K562 (cell line): ENCODE measurements around the gene DCAF8L1. TPM values are rescaled to one million over a fixed set of nuclear protein-coding genes. Genes with fewer than 3 reads are reported as not detected.

Source experiments
- ATAC-seq: fragments of 200-7000 bp; cut with Tn5 transposase; 3 replicates; pipeline ENCODE4 v1.9.1; 2020; ENCODE audit warnings: moderate library complexity
- Bru-seq: library from RNA; stranded (reverse); fragments of 400-500 nt; gene quantifications from one replicate; lab custom pipeline; 2021; lab: Mats Ljungman, UMichigan
- BruChase-seq, 2 experiments: library from RNA; stranded (reverse); fragments of 400-500 nt; gene quantifications; one replicate each; lab custom pipeline; 2021; lab: Mats Ljungman, UMichigan
- BruUV-seq: library from RNA; stranded (reverse); fragments of 400-500 nt; replicated peaks from 2 replicates; lab custom pipeline; 2021; lab: Mats Ljungman, UMichigan
- CTCF ChIA-PET: fragments of 300-600 bp; formaldehyde crosslinking; extraction: SDS; loops from one replicate; lab custom pipeline; 2021; ENCODE audit warnings: low intra/inter-chr PET ratio; lab: Yijun Ruan, JAX
- POLR2A ChIA-PET: fragments of 300-600, 350-650 bp; sonication (Branson Sonifier 250); formaldehyde crosslinking; extraction: SDS; loops from one replicate; lab custom pipeline; 2021; ENCODE audit warnings: antibody characterized with exemption, inconsistent platforms; lab: Yijun Ruan, JAX
- DNase-seq, 4 experiments: peaks; one replicate each; pipeline versions ENCODE4 v3.0.0 to v3.0.0-alpha.2; 2011 to 2018; ENCODE audit warnings: low spot score in 3 of 4, mixed read lengths in 3 of 4; ENCODE audit errors: extremely low read depth in 1 of 4
- FAIRE-seq: peaks from 2 replicates; lab custom pipeline; 2011; peaks lifted over from hg19 to GRCh38; lab: Jason Lieb, UNC
- H2AFZ ChIP-seq: 2 replicates; pipeline ENCODE4 v1.6.0; 2011; ENCODE audit warnings: low read depth, low read length, control low read depth, inconsistent platforms
- H3K27ac ChIP-seq: fragments of 200-600 bp; 3 replicates; pipeline ENCODE4 v1.8.0; 2011; ENCODE audit warnings: low read depth, mild to moderate bottlenecking, control low read depth, inconsistent platforms, low read length, moderate library complexity, mixed read lengths; ENCODE audit errors: extremely low read depth
- H3K27me3 ChIP-seq, 2 experiments: fragments of 300-600 bp in 1 of 2; 2 replicates in 1 of 2; 3 replicates in 1 of 2; pipeline versions ENCODE4 v1.6.0 to v1.8.0; 2011; ENCODE audit warnings: inconsistent platforms in 2 of 2, low read length in 2 of 2, mild to moderate bottlenecking in 1 of 2, mixed read lengths in 1 of 2, moderate library complexity in 1 of 2; ENCODE audit not compliant: control insufficient read depth in 2 of 2, insufficient read depth in 2 of 2
- H3K36me3 ChIP-seq: fragments of 300-600 bp; 3 replicates; pipeline ENCODE4 v1.8.0; 2011; ENCODE audit warnings: mild to moderate bottlenecking, low read length, inconsistent platforms; ENCODE audit not compliant: control insufficient read depth, insufficient read depth
- H3K4me1 ChIP-seq, 2 experiments: fragments of 200-600 bp in 1 of 2; replicated peaks in 1 of 2; 2 replicates in 1 of 2; 3 replicates in 1 of 2; pipeline versions ENCODE4 v1.5.1 to v1.8.0; 2011; ENCODE audit warnings: inconsistent platforms in 2 of 2, low read length in 2 of 2, mild to moderate bottlenecking in 1 of 2, mixed read lengths in 1 of 2, moderate library complexity in 1 of 2; ENCODE audit not compliant: control insufficient read depth in 2 of 2, insufficient read depth in 2 of 2
- H3K4me2 ChIP-seq: 2 replicates; pipeline ENCODE4 v1.6.1; 2011; ENCODE audit warnings: low read length, control low read depth, inconsistent platforms, mixed read lengths; ENCODE audit not compliant: insufficient read depth
- H3K4me3 ChIP-seq: fragments of 200-600 bp; sonication (generic), shearing (Covaris generic); 2 replicates; pipeline ENCODE4 v1.5.1; 2016; ENCODE audit warnings: control low read depth, inconsistent platforms
- H3K79me2 ChIP-seq: fragments of 200-600 bp; 3 replicates; pipeline ENCODE4 v1.8.0; 2011; ENCODE audit warnings: low read length, inconsistent platforms; ENCODE audit not compliant: control insufficient read depth, insufficient read depth
- H3K9ac ChIP-seq, 2 experiments: 2 replicates each; pipeline versions ENCODE4 v1.6.0 to v1.6.1; 2011; ENCODE audit warnings: low read depth in 2 of 2, low read length in 2 of 2, control low read depth in 1 of 2, inconsistent platforms in 1 of 2, mild to moderate bottlenecking in 1 of 2, mixed read lengths in 1 of 2; ENCODE audit not compliant: insufficient read depth in 1 of 2
- H3K9me1 ChIP-seq: one replicate; pipeline ENCODE4 v1.6.0; 2011; ENCODE audit warnings: inconsistent platforms, mild to moderate bottlenecking, low read length, moderate library complexity; ENCODE audit not compliant: control insufficient read depth, insufficient read depth
- H3K9me3 ChIP-seq: replicated peaks from 2 replicates; pipeline ENCODE4 v1.5.1; 2011; ENCODE audit warnings: low read depth, low read length, inconsistent platforms; ENCODE audit not compliant: control insufficient read depth, insufficient read depth
- H4K20me1 ChIP-seq: replicated peaks from 2 replicates; pipeline ENCODE4 v1.6.1; 2011; ENCODE audit warnings: low read length, inconsistent platforms, mixed read lengths; ENCODE audit not compliant: control insufficient read depth, insufficient read depth
- BRCA1 ChIP-seq, 2 experiments: fragments of 450-650 bp in 1 of 2; sonication (generic) in 1 of 2; formaldehyde crosslinking in 1 of 2; IDR thresholded peaks; 2 replicates each; pipeline versions ENCODE4 v1.5.0 to v1.6.1; 2017 to 2020; ENCODE audit warnings: mild to moderate bottlenecking in 1 of 2, missing genetic modification reagents in 1 of 2
- BRD9 ChIP-seq: fragments of 450-650 bp; IDR thresholded peaks from 2 replicates; pipeline ENCODE4 v1.6.1; 2018; ENCODE audit warnings: low read depth; ENCODE audit not compliant: partially characterized antibody
- CBFA2T3 ChIP-seq: fragments of 450-650 bp; IDR thresholded peaks from 2 replicates; pipeline ENCODE4 v1.6.1; 2017
- DDX20 ChIP-seq: fragments of 450-650 bp; IDR thresholded peaks from 2 replicates; pipeline ENCODE4 v1.6.1; 2016; ENCODE audit warnings: missing genetic modification characterization, low read depth, mild to moderate bottlenecking, missing compliant biosample characterization, moderate library complexity
- EHMT2 ChIP-seq: fragments of 450-650 bp; IDR thresholded peaks from 2 replicates; pipeline ENCODE4 v1.6.1; 2018; ENCODE audit warnings: antibody characterized with exemption
- ELF4 ChIP-seq: fragments of 450-650 bp; formaldehyde crosslinking; IDR thresholded peaks from 2 replicates; pipeline ENCODE4 v1.4.0; 2022; ENCODE audit warnings: missing genetic modification characterization
- HLTF ChIP-seq: fragments of 450-650 bp; IDR thresholded peaks from 2 replicates; pipeline ENCODE4 v1.6.1; 2016
- JUNB ChIP-seq: fragments of 450-650 bp; formaldehyde crosslinking; conservative IDR thresholded peaks from 2 replicates; pipeline ENCODE4 v1.4.0; 2020; ENCODE audit warnings: mild to moderate bottlenecking
- MYC ChIP-seq, 2 experiments: fragments of 250-450 bp in 1 of 2; sonication (Bioruptor Pico) in 1 of 2; IDR thresholded peaks; 2 replicates each; pipeline versions ENCODE4 v1.5.1 to v1.6.1; 2012 to 2021; ENCODE audit warnings: low read depth in 2 of 2, borderline replicate concordance in 1 of 2, improper control_type of control experiment in 1 of 2, low read length in 1 of 2, mild to moderate bottlenecking in 1 of 2, moderate library complexity in 1 of 2
- NFRKB ChIP-seq: fragments of 450-650 bp; IDR thresholded peaks from 2 replicates; pipeline ENCODE4 v1.6.1; 2016; ENCODE audit warnings: low read depth
- SLC30A9 ChIP-seq: fragments of 250-450 bp; sonication (Bioruptor Pico); IDR thresholded peaks from 2 replicates; pipeline ENCODE4 v1.8.0; 2022; ENCODE audit warnings: mild to moderate bottlenecking, moderate library complexity
- SP2 ChIP-seq: IDR thresholded peaks from 2 replicates; pipeline ENCODE4 v1.6.1; 2011; ENCODE audit warnings: mild to moderate bottlenecking, low read depth, low read length, moderate library complexity; ENCODE audit not compliant: poor library complexity, severe bottlenecking; ENCODE audit errors: extremely low read depth
- ZBTB34 ChIP-seq: fragments of 250-450 bp; sonication (Bioruptor Pico); IDR thresholded peaks from 2 replicates; pipeline ENCODE4 v1.8.0; 2021; ENCODE audit warnings: mild to moderate bottlenecking, moderate library complexity
- ZSCAN29 ChIP-seq: fragments of 450-650 bp; IDR thresholded peaks from 2 replicates; pipeline ENCODE4 v1.6.1; 2017
- WGBS: fragments of 100-300 bp; shearing (Covaris generic); methylation state at CpG from one replicate; pipeline ENCODE4 v1.1.6; 2016; ENCODE audit warnings: low coverage, mixed read lengths; ENCODE audit not compliant: insufficient coverage; ENCODE audit errors: missing lambda C conversion rate; 5-methylcytosine and 5-hydroxymethylcytosine counted together
- in situ Hi-C: fragments of 300-500 bp; cut with MboI; formaldehyde crosslinking; loops from 4 replicates; pipeline ENCODE4 v1.15.0; 2018; ENCODE audit warnings: inconsistent platforms, mixed read lengths
- intact Hi-C: fragments of 100-400 bp; cut with micrococcal nuclease; formaldehyde crosslinking; loops from 2 replicates; pipeline ENCODE4 v1.14.2; 2022
- long read RNA-seq, 3 experiments: library from polyadenylated mRNA in 2 of 3; library from RNA in 1 of 3; unstranded in 2 of 3; stranded (forward) in 1 of 3; transcript quantifications; one replicate each; pipeline ENCODE4 v2.0.0, GENCODE V29; 2019 to 2022
- polyA minus RNA-seq, 3 experiments: library from RNA; depleted of rRNA, polyadenylated mRNA; stranded (reverse); fragments of >200 nt; gene quantifications; 2 replicates each; pipeline ENCODE4 v1.2.3, GENCODE V29; 2011
- polyA plus RNA-seq, 8 experiments: library from polyadenylated mRNA; depleted of rRNA in 4 of 8; stranded (reverse) in 5 of 8; unstranded in 3 of 8; fragments of >200 nt; fragmentation: Nextera tagmentation in 2 of 8; fragmentation: Illumina TruSeq in 1 of 8; extraction: Ambion mirVana in 2 of 8; extraction: Trizol in 1 of 8; gene quantifications; 2 replicates each; pipeline versions ENCODE4 v1.2.1 to v1.2.3, GENCODE V29; 2011 to 2014; ENCODE audit warnings: inconsistent platforms in 1 of 8, missing spikeins in 1 of 8
- total RNA-seq, 7 experiments: library from RNA; depleted of rRNA in 6 of 7; stranded (reverse); fragments of >200 nt in 6 of 7; fragmentation: Illumina TruSeq in 2 of 7; extraction: Trizol in 2 of 7; gene quantifications; 2 replicates each; pipeline versions ENCODE4 v1.2.1 to v1.2.3, GENCODE V29; 2011 to 2021; ENCODE audit warnings: low replicate concordance in 1 of 7

Gene DCAF8L1
- not detected in 2 replicates for total RNA-seq (2011; cell fraction: chromatin; rRNA removed; ENCODE audit: low replicate concordance)
- total RNA-seq (2011; cell fraction: nucleolus; rRNA removed) = not detected in 2 replicates
- total RNA-seq (2011; cell fraction: nucleoplasm; rRNA removed) = not detected in 2 replicates
- not detected in 2 replicates for total RNA-seq (2014; rRNA removed)
- not detected in 2 replicates for total RNA-seq (2014; rRNA removed; fragmentation: Illumina TruSeq; extraction: Trizol)
- not detected in 2 replicates for total RNA-seq (2015; rRNA removed; fragmentation: Illumina TruSeq; extraction: Trizol)
- total RNA-seq (2021) = not detected in 2 replicates
- 0.03 TPM in 1 of 2 replicates, not detected in the other for polyA plus RNA-seq (2011; rRNA removed)
- 0.01 TPM in 1 of 2 replicates, not detected in the other for polyA plus RNA-seq (2011; cell fraction: cytosol; rRNA removed)
- polyA plus RNA-seq (2011; cell fraction: nucleus; rRNA removed) = not detected in 2 replicates
- polyA plus RNA-seq (2012) = 0.03 TPM in 1 of 2 replicates, not detected in the other
- polyA plus RNA-seq (2014; fragmentation: Illumina TruSeq; extraction: Trizol) = not detected in 2 replicates
- polyA plus RNA-seq (2014; fragmentation: Nextera tagmentation; extraction: Ambion mirVana) = under 1 TPM in 1 of 2 experiments, not detected in 1; 0.03 TPM
- polyA plus RNA-seq (2014; rRNA removed) = not detected in 2 replicates
- not detected in 2 replicates for polyA minus RNA-seq (2011; rRNA and poly(A)+ RNA removed)
- not detected in 2 replicates for polyA minus RNA-seq (2011; cell fraction: cytosol; rRNA and poly(A)+ RNA removed)
- not detected in 2 replicates for polyA minus RNA-seq (2011; cell fraction: nucleus; rRNA and poly(A)+ RNA removed)
- Bru-seq, nascent RNA = percentile 15 among the genes with signal in this experiment
- not detected for BruChase-seq, experiment 1, labeled RNA remaining after a 2-hour chase
- not detected for BruChase-seq, experiment 2, labeled RNA remaining after a 6-hour chase
- long read RNA-seq, experiment 1 = 0 reads
- long read RNA-seq, experiment 2 = 0 reads
- long read RNA-seq, experiment 3 = 0 reads

GRCh38 chrX:27981349-27981748 is at the start of gene DCAF8L1:
DCAF8L1 (minus strand) TSS chrX:27981449; CDS start chrX:27981334, 115 bp downstream.
- intact Hi-C loops = no loop called here
- in situ Hi-C loops = no loop called here
- ATAC-seq = no peak

GRCh38 chrX:28022371-28022770 is 41.1 kb upstream of the DCAF8L1 start:
- WGBS = 3% methylated on average over 2 of the region's 2 CpGs
- FAIRE-seq = no peak
- Histone ChIP-seq H3K36me3 (no peaks in the 10 kb centered on the region), H3K27me3 (no peaks in the 10 kb centered on the region), H2AFZ (no peak overlapping the region), H3K27ac (no peak overlapping the region), H3K4me1 (no peaks in the 10 kb centered on the region), H3K4me2 (no peak overlapping the region), H3K79me2 (no peaks in the 10 kb centered on the region), H3K9me1 (no peaks in the 10 kb centered on the region), H3K9me3 (no peaks in the 10 kb centered on the region), H4K20me1 (no peaks in the 10 kb centered on the region), H3K9ac (no peak overlapping the region), H3K4me3 (no peak overlapping the region)
- CTCF ChIA-PET = no interaction called here
- POLR2A ChIA-PET = no interaction called here
- in situ Hi-C loops (no loop called here), intact Hi-C loops (no loop called here)
- no peak for DNase-seq
- ATAC-seq = no peak
- no TSS peak for BruUV-seq
- TF ChIP-seq ELF4 (no peak), BRD9 (no peak), JUNB (no peak), SLC30A9 (no peak), NFRKB (no peak), ZSCAN29 (no peak), ZBTB34 (CRISPR knock-in tag) (no peak), MYC (IDR thresholded peaks at IDR 0.05; ENCODE audit: low read depth, low read length) (no peak), MYC (CRISPR knock-in tag; IDR thresholded peaks at IDR 0.05; ENCODE audit: borderline replicate concordance, low read depth) (no peak), HLTF (no peak), BRCA1 (IDR thresholded peaks at IDR 0.05) (no peak), BRCA1 (CRISPR knock-in tag; IDR thresholded peaks at IDR 0.05) (no peak), SP2 (no peak)

More at GRCh38 chrX:27981349-27981748, at the start of gene DCAF8L1:
- H3K79me2 ChIP-seq = no peaks in the 10 kb centered on the region
- H3K9ac ChIP-seq = no peak within 1 kb of the TSS
- CTCF ChIA-PET = no interaction called here
- no peak within 1 kb of the TSS for H3K4me3 ChIP-seq
- H3K27me3 ChIP-seq = no peaks in the 10 kb centered on the region
- H3K36me3 ChIP-seq = no peaks in the 10 kb centered on the region
- TF ChIP-seq CBFA2T3 (no peak), DDX20 (tag) (no peak), EHMT2 (no peak)
- TF ChIP-seq, all 486 proteins: peak for 0
- no TSS peak for BruUV-seq
- no peak for FAIRE-seq
- no peaks in the 10 kb centered on the region for H3K9me3 ChIP-seq
- no peak within 1 kb of the TSS for H2AFZ ChIP-seq
- H3K27ac ChIP-seq = no peak within 1 kb of the TSS
- WGBS = 4% methylated on average over 14 of the region's 14 CpGs
- POLR2A ChIA-PET = no interaction called here
- H3K9me1 ChIP-seq = no peaks in the 10 kb centered on the region
- H3K4me1 ChIP-seq = no peaks in the 10 kb centered on the region
- no peaks in the 10 kb centered on the region for H4K20me1 ChIP-seq
- no peak within 1 kb of the TSS for H3K4me2 ChIP-seq
- no peak for DNase-seq
